Memory B cell (primary cell): Measurements from ENCODE around the gene APOBEC3F.
A peak's percentile ranks its signal among the peaks of the same experiment; 100 is the strongest.
"Not testable (repeated sequence)": the region's sequence is repeated elsewhere in the genome, so short reads cannot be mapped to it uniquely, and the experiment has no call there.

ENCODE experiments used
- ATAC-seq: fragments of 150-1000 bp; cut with Tn5 transposase; 2 replicates; pipeline ENCODE4 v1.10.0; 2021; ENCODE audit warnings: low read depth, mild to moderate bottlenecking, moderate library complexity
- DNase-seq, 2 donors: peaks; one replicate each; pipeline ENCODE4 v3.0.0; 2022; ENCODE audit warnings: low spot score in 2 of 2
- H3K27ac Mint-ChIP-seq: one replicate; pipeline ENCODE4 v1.8.0; 2022; ENCODE audit warnings: mild to moderate bottlenecking, moderate library complexity, mixed read lengths
- H3K27me3 Mint-ChIP-seq: one replicate; pipeline ENCODE4 v1.8.0; 2022; ENCODE audit warnings: mixed read lengths
- H3K36me3 Mint-ChIP-seq: one replicate; pipeline ENCODE4 v1.8.0; 2022; ENCODE audit warnings: mild to moderate bottlenecking, mixed read lengths
- H3K4me1 Mint-ChIP-seq: one replicate; pipeline ENCODE4 v1.8.0; 2022; ENCODE audit warnings: mixed read lengths
- H3K4me3 Mint-ChIP-seq: one replicate; pipeline ENCODE4 v1.8.0; 2022; ENCODE audit warnings: mild to moderate bottlenecking, moderate library complexity, mixed read lengths
- H3K9me3 Mint-ChIP-seq: one replicate; pipeline ENCODE4 v1.8.0; 2022; ENCODE audit warnings: mixed read lengths

The APOBEC3F gene

DNA sequence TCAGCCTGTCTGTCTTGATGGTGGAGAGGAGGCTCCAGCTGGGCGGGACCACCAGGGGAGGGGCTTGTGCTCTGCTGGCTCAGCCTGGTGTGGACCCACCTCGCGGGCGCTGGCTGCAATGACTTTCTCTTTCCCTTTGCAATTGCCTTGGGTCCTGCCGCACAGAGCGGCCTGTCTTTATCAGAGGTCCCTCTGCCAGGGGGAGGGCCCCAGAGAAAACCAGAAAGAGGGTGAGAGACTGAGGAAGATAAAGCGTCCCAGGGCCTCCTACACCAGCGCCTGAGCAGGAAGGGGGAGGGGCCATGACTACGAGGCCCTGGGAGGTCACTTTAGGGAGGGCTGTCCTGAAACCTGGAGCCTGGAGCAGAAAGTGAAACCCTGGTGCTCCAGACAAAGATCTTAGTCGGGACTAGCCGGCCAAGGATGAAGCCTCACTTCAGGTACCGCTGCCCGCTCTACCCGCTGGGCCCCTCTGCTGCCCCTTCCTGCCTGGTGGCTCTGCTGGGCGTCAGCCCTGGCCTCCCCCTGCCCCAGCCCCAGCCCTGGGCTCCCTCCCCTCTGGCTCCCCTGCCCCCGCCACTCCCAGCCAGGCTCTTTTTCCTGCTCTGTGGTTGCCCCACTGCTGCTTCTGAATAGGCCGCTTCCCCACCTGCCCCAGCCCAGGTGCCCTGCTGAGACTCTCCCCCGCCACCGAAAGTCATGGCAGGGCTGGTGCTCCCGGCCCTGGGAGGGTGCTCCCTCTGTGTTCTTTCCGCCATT is at the start of gene APOBEC3F:
Gene APOBEC3F (plus strand): TSS at position 327 of the 759 bp plus-strand sequence. CDS start 97 bp downstream, at position 424.
- H3K4me1 Mint-ChIP-seq, result peaks cover 30% of the 10 kb centered on the region
- not testable (repeated sequence) for H3K27me3 Mint-ChIP-seq, H3K9me3 Mint-ChIP-seq
- H3K27ac Mint-ChIP-seq, result peak within 1 kb of the TSS; percentile 93
- H3K36me3 Mint-ChIP-seq, result peaks cover 12% of the 10 kb centered on the region
- ATAC-seq, result peak; percentile 87
- H3K4me3 Mint-ChIP-seq, result peak within 1 kb of the TSS; percentile 96
- peak in 1 of 2 donors; percentile 60 for DNase-seq

DNA sequence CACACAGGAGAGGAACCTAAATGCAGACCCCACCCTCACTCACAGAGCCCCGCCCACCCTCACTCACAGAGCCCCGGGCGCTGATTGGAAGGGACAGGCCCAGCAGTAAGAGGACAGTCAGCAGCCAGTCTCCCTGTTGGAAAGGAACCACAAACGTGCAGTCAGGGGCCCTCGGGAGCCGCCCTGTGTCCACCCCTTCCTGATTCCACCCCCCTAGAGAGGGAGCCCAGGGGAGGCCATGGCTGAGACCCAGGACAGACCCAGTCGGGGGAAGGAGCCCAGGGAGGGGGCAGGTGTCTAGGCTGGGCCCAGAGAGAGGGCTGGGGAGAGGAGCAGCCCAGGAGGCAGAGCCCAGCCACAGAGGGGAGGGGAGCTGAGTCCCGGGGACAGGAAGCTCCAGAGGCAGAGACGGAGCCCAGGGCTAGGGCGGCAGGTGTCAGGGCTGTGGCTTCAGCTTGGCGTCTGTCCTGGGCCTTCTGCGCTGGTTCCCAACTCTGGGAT is 47.7 kb upstream of the APOBEC3F start:
- not testable (repeated sequence) for H3K36me3 Mint-ChIP-seq, ATAC-seq, H3K27ac Mint-ChIP-seq, H3K9me3 Mint-ChIP-seq, H3K4me1 Mint-ChIP-seq, DNase-seq, H3K4me3 Mint-ChIP-seq
- peaks cover 18% of the 10 kb centered on the region for H3K27me3 Mint-ChIP-seq

DNA sequence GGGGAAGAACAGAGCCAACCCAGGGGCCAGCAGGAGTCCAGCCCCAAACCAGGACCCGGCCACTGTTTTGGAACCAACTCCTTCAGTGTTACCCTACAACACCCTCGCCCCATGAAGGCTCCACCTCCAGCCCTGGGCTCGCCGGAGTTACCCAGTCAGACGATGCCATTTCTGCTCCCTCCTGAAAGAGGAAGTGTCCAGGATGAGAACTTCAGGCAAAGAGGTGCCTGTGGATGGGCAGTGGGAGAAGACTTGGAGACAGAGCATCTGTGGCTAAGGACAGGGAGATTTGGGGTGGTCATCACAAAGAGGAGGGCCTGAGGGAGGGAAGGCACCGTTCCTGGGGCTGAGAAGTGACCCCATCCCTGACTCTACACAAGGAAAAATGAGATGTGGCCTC is 44.6 kb upstream of the APOBEC3F start:
- Mint-ChIP-seq H3K4me3 (no peak overlapping the region), H3K9me3 (peaks cover 3% of the 10 kb centered on the region)
- no peak for DNase-seq

DNA sequence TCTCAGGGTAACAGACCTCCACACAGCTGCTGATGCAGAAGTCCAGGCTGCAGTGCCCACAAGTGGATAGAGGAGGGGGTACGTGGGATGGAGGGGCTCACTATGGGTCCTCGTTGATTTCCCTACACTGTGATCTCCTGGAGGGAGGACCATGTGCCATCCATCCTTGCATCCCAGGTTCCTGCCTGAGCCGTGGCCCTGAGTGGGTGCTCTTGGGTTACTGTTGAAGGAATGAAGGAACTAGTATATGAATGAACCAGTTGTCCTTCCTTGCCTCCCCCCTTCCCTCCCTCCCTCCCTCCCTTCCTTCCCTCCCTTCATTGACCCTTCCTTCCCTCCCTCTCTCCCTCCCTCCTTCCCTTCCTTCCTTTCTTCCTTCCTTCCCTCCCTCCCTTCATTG is 43.1 kb upstream of the APOBEC3F start:
- DNase-seq, result no peak
- H3K4me3 Mint-ChIP-seq, result no peak overlapping the region
- H3K27ac Mint-ChIP-seq, result no peak overlapping the region
- H3K36me3 Mint-ChIP-seq, result peaks cover 2% of the 10 kb centered on the region
- peaks cover 6% of the 10 kb centered on the region for H3K4me1 Mint-ChIP-seq
- no peak for ATAC-seq
- H3K27me3 Mint-ChIP-seq, result peaks cover 20% of the 10 kb centered on the region
- peaks cover 3% of the 10 kb centered on the region for H3K9me3 Mint-ChIP-seq

More for the DNA sequence above, 44.6 kb upstream of the APOBEC3F start:
- peaks cover 2% of the 10 kb centered on the region for H3K36me3 Mint-ChIP-seq
- peaks cover 20% of the 10 kb centered on the region for H3K27me3 Mint-ChIP-seq
- H3K27ac Mint-ChIP-seq, result no peak overlapping the region
- H3K4me1 Mint-ChIP-seq, result peaks cover 6% of the 10 kb centered on the region
- ATAC-seq, result no peak

DNA sequence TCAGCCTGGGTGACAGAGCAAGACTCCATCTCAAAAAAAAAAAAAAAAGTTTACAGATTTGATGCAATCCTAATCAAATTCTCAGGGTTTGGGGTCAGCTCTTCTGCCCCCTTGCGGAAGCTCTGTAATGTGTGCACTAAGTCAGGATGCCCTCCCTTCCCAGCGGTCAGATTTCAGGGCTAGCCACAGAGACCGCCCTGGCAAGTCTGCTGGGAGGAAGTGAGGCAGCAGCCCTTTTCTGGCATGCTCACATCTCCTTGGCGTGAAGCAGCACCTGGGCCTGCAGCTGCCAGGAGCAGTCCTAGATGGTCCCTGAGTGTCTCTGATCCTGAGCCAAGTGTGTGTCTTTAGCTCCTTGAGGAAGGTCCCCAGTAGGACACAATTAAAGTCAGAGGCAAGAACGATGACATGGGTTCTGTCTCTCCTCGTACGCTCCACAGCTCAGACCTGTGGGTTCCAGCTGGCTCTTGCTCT is 37.5 kb upstream of the APOBEC3F start:
- Mint-ChIP-seq H3K27ac (no peak overlapping the region), H3K9me3 (no peaks in the 10 kb centered on the region), H3K27me3 (peaks cover 2% of the 10 kb centered on the region), H3K4me3 (no peak overlapping the region), H3K36me3 (peaks cover 2% of the 10 kb centered on the region), H3K4me1 (no peaks in the 10 kb centered on the region)
- DNase-seq, result peak; percentile 59 to 62
- ATAC-seq, result peak; percentile 83

DNA sequence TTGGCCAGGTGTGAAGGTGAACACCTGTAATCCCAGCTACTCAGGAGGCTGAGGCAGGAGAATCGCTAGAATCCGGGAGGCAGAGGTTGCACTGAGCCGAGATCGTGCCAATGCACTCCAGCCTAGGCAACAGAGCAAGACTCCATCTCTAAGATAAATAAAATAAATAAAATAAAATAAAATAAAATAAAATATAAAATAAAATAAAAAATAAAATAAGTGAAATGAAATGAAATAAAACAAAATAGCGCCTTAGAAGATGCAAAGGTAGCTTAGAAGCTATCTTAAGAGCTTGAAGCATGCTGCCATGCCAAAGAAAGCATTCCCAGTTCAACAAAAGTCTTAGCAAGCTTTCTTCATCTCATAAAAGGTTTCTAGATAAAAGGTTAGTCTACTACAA is 33.5 kb upstream of the APOBEC3F start:
- no peak overlapping the region for H3K4me3 Mint-ChIP-seq
- no peaks in the 10 kb centered on the region for H3K9me3 Mint-ChIP-seq
- ATAC-seq (no peak), DNase-seq (no peak)
- H3K36me3 Mint-ChIP-seq, result no peaks in the 10 kb centered on the region
- H3K27me3 Mint-ChIP-seq, result no peaks in the 10 kb centered on the region
- H3K4me1 Mint-ChIP-seq, result no peaks in the 10 kb centered on the region
- no peak overlapping the region for H3K27ac Mint-ChIP-seq

DNA sequence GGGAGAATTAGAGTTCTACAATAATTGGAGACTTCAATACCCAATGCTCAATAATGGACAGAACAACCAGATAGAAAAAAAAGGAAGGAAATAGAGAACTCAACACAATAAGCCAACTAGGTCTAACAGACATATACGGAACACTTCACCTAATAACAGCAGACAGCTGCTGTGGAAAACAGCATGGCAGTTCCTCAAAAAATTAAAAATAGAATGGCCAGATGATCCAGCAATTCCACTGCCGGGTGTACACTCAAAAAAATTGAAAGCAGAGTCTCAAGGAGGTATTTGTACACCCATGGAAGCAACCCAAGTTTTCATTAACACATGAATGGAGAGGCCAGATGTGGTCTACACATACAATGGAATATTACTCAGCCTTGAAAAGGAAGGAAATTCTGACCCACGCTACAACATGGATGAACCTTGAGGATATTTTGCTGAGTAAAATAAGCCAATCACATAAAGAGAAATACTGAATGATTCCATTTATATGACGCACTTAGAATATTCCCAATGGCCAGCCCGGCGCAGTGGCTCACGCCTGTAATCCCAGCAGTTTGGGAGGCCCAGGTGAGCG is 32.3 kb upstream of the APOBEC3F start:
- not testable (repeated sequence) for H3K4me3 Mint-ChIP-seq, H3K9me3 Mint-ChIP-seq, H3K27me3 Mint-ChIP-seq, H3K27ac Mint-ChIP-seq, ATAC-seq, H3K36me3 Mint-ChIP-seq, H3K4me1 Mint-ChIP-seq, DNase-seq

DNA sequence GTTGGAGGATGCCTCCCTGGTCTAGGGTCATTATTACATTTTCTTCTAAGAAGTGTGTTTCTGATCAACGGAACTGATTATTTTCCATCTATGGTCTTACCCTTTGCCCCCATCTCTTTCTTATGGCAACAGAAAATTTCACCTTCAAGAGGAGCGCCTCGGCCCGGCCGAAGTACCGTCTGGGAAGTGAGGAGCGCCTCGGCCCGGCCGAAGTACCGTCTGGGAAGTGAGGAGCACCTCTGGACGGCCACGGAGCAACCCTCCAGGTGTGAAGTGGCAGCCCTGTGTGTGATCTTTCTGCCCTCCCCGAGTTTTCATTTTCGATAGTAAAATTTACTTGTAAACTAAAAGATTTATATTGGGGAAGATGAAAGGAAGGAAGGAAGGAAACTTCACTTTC is 29.7 kb upstream of the APOBEC3F start:
- H3K27ac Mint-ChIP-seq, result no peak overlapping the region
- ATAC-seq, result no peak

DNA sequence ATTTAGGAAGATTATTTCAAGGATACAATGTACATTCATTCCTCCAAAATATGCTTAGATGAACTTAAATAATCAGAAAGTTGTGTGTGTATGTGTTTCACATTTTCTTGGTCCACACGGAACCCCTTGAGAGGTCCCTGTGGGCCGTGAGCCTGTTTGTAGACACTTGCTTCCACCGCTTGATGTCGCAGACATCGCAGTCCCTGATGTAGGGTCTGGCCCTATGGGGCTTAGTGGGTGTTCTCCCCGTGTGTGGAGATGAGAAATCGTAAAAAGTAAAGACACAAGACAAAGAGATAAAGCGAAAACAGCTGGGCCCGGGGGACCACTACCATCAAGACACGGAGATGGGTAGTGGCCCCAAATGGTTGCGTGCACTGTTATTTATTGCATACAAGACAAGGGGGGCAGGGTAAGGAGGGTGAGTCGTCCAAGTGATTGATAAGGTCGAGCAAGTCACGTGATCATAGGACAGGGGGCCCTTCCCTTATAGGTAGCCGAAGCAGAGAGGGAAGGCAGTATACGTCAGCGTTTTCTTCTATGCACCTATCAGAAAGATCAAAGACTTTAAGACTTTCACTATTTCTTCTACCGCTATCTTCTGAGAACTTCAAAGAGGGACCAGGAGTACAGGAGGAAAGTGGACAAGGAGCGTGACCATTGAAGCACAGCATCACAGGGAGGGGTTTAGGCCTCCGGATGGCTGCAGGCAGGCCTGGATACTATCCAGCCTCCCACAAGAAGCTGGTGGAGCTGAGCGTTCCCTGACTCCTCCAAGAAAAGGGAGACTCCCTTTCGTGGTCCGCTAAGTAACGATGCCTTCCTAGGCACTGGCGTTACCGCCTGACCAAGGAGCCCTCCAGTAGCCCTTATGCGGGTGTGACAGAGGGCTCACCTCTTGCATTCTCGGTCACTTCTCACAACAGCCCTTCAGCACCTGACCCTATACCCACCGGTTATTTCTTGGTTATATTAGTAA is 27.8 kb upstream of the APOBEC3F start:
- no peak for ATAC-seq
- Mint-ChIP-seq H3K4me1 (peaks cover 19% of the 10 kb centered on the region), H3K4me3 (peak overlapping the region; percentile 8), H3K9me3 (no peaks in the 10 kb centered on the region), H3K27me3 (no peaks in the 10 kb centered on the region), H3K27ac (peak overlapping the region; percentile 95), H3K36me3 (peaks cover 7% of the 10 kb centered on the region)
- no peak for DNase-seq

More for the DNA sequence above, 29.7 kb upstream of the APOBEC3F start:
- Mint-ChIP-seq H3K9me3 (no peaks in the 10 kb centered on the region), H3K4me3 (no peak overlapping the region), H3K27me3 (no peaks in the 10 kb centered on the region), H3K36me3 (no peaks in the 10 kb centered on the region), H3K4me1 (peaks cover 9% of the 10 kb centered on the region)
- DNase-seq, result no peak

DNA sequence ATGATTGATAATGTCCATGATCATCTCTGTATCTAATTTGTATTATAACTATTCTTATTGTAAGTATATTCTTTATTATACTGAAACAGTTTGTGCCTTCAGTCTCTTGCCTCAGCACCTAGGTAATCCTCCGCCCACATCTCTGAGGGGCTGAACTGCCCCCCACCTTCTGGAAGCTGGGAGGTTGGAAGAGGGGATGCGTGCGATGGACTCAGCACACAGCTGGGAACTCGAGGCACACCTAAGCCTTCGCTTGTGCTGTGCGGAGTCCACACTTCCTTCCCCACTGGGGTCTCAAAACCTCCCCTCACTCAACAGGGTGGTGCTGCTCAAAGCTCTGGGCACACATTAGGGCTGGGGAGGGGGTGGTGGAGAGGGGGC is 27.1 kb upstream of the APOBEC3F start:
- Mint-ChIP-seq H3K4me1 (peaks cover 23% of the 10 kb centered on the region), H3K36me3 (peaks cover 11% of the 10 kb centered on the region), H3K27ac (peak overlapping the region; percentile 95), H3K4me3 (peak overlapping the region; percentile 100)
- ATAC-seq, result peak; percentile 24
- H3K9me3 Mint-ChIP-seq, DNase-seq, H3K27me3 Mint-ChIP-seq: not testable (repeated sequence)

DNA sequence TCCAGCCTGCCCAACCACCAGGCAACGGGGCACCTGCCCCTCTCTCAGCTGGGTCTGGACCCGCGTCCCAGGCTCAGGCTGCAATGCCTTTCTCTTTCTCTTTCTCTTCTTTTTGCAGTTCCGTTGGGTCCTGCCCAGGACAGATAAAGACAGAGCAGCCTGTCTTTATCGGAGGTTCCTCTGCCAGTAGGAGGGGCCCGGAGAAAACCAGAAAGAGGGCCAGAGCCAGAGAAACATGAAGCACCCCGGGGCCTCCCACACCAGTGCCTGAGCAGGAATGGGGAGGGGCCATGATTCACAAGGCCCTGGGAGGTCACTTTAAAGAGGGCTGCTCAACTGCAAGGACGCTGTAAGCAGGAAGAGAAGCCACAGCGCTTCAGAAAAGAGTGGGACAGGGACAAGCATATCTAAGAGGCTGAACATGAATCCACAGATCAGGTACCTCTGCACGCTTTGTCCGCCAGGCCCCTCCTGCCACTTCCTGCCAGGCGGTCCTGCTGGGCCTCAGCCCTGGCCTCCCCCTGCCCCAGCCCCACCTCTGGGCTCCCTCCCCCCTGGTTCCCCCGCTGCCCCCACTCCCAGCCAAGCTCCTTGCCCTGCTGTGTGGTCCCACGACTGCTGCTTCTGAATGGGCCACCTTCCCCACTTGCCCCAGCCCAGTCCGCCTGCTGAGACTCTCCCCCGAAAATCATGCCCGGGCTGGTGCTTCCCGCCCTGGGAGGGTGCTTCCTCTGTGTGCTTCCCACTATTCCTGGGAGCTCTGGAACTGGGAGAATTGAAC is 26.5 kb upstream of the APOBEC3F start, which contains the start of gene APOBEC3C:
Gene APOBEC3C (plus strand): TSS at position 316 of the 781 bp plus-strand sequence. CDS start 106 bp downstream, at position 422.
- Mint-ChIP-seq H3K27ac (peak within 1 kb of the TSS; percentile 95), H3K4me1 (peaks cover 24% of the 10 kb centered on the region), H3K36me3 (peaks cover 11% of the 10 kb centered on the region), H3K9me3 (no peaks in the 10 kb centered on the region), H3K4me3 (peak within 1 kb of the TSS; percentile 100), H3K27me3 (no peaks in the 10 kb centered on the region)
- DNase-seq, result peak; percentile 58 to 63
- ATAC-seq, result peak; percentile 94

DNA sequence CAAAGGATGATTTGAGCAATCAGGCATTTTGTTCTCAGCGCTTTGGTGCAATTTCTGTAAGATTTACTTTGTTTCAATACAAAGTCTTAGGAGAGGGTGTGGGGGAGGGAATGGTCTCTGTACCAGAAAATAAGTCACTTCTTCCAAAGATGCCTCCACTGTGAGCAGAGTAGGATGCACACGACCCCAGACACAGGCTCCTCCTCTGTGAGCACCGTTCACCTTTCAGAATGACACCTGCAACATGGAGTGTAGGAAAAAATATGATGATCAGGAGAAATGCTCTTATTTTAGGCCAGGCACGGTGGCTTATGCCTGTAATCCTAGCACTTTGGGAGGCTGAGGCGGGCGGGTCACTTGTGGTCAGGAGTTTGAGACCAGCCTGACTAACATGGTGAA is 25.9 kb upstream of the APOBEC3F start:
- H3K4me1 Mint-ChIP-seq, result peaks cover 26% of the 10 kb centered on the region
- peaks cover 11% of the 10 kb centered on the region for H3K36me3 Mint-ChIP-seq
- H3K4me3 Mint-ChIP-seq, result peak overlapping the region; percentile 100
- not testable (repeated sequence) for H3K27me3 Mint-ChIP-seq, ATAC-seq, DNase-seq, H3K9me3 Mint-ChIP-seq
- H3K27ac Mint-ChIP-seq, result peak overlapping the region; percentile 95

DNA sequence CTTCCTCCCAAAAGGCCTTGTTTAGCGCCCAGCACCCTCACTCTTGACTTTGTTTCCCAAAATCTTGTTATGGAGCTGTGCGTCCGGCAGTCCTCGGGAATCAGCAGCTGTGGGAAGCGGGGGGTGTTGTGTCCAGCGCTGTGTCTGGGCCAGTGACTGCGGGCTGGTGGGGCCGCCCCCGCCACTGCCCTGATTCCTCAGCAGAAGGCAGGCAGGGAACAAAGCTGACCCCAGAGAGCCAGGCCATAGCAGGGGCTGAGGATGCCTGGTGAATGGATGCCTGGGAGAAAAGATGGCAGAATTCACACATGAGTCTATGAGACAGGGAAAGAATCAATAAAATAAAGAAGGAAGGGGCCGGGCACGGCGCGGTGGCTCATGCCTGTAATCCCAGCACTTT is 24.1 kb upstream of the APOBEC3F start:
- H3K36me3 Mint-ChIP-seq, result peaks cover 11% of the 10 kb centered on the region
- peaks cover 33% of the 10 kb centered on the region for H3K4me1 Mint-ChIP-seq
- H3K9me3 Mint-ChIP-seq, result no peaks in the 10 kb centered on the region
- no peaks in the 10 kb centered on the region for H3K27me3 Mint-ChIP-seq
- H3K27ac Mint-ChIP-seq, result peak overlapping the region; percentile 20
- DNase-seq (no peak), ATAC-seq (no peak)
- peak overlapping the region; percentile 8 for H3K4me3 Mint-ChIP-seq
